Lung (tissue), 12 donors: ENCODE data around the gene REC114. TPM values are rescaled to one million over a fixed set of nuclear protein-coding genes. Genes with fewer than 3 reads are reported as not detected.
"Not testable (repeated sequence)": the region's sequence is repeated elsewhere in the genome, so short reads cannot be mapped to it uniquely, and the experiment has no call there.

Experiments
- ATAC-seq: fragments of 200-7000 bp; cut with Tn5 transposase; one replicate; pipeline ENCODE4 v1.9.1; 2020; ENCODE audit warnings: moderate number of reproducible peaks; ENCODE audit not compliant: insufficient read depth, low FRiP score
- DNase-seq, 3 donors: peaks; one replicate each; pipeline ENCODE4 v3.0.0-alpha.2; 2013 to 2017
- H3K27ac ChIP-seq, 2 donors: one replicate each; pipeline ENCODE4 v1.5.1; 2013; ENCODE audit warnings: mild to moderate bottlenecking in 2 of 2, moderate library complexity in 2 of 2, control low read depth in 1 of 2, inconsistent platforms in 1 of 2, low read depth in 1 of 2, low read length in 1 of 2
- H3K27me3 ChIP-seq, 3 donors: one replicate each; pipeline ENCODE4 v1.5.1; 2013; ENCODE audit warnings: low read length in 2 of 3; ENCODE audit not compliant: control insufficient read depth in 3 of 3, insufficient read depth in 3 of 3
- H3K36me3 ChIP-seq, 4 donors: one replicate each; pipeline ENCODE4 v1.5.1; 2013; ENCODE audit warnings: low read length in 4 of 4, mild to moderate bottlenecking in 1 of 4, moderate library complexity in 1 of 4; ENCODE audit not compliant: control insufficient read depth in 4 of 4, insufficient read depth in 4 of 4
- H3K4me1 ChIP-seq, 5 donors: one replicate each; pipeline ENCODE4 v1.5.1; 2013; ENCODE audit warnings: low read length in 5 of 5, mild to moderate bottlenecking in 2 of 5, moderate library complexity in 1 of 5; ENCODE audit not compliant: control insufficient read depth in 5 of 5, insufficient read depth in 5 of 5
- H3K4me3 ChIP-seq: one replicate; pipeline ENCODE4 v1.5.1; 2013; ENCODE audit warnings: mild to moderate bottlenecking, control low read depth, moderate library complexity
- H3K9ac ChIP-seq, 2 donors: one replicate each; pipeline ENCODE4 v1.5.1; 2013; ENCODE audit warnings: low read length in 2 of 2, control low read depth in 1 of 2; ENCODE audit not compliant: insufficient read depth in 1 of 2
- H3K9me3 ChIP-seq, 4 donors: one replicate each; pipeline ENCODE4 v1.5.1; 2013; ENCODE audit warnings: low read length in 3 of 4, mild to moderate bottlenecking in 1 of 4, moderate library complexity in 1 of 4; ENCODE audit not compliant: control insufficient read depth in 4 of 4, insufficient read depth in 3 of 4
- CTCF ChIP-seq: IDR thresholded peaks from 2 replicates; pipeline ENCODE4 v1.5.1; 2012; ENCODE audit warnings: mild to moderate bottlenecking; ENCODE audit errors: control extremely low read depth, extremely low read depth
- WGBS, 2 donors: extraction: QIAGEN DNeasy Blood & Tissue Kit; methylation state at CpG; one replicate each; pipeline ENCODE4 v1.1.7; 2013; 5-methylcytosine and 5-hydroxymethylcytosine counted together
- polyA plus RNA-seq, 2 donors: library from polyadenylated mRNA; stranded (reverse); fragments of 200-250 nt; gene quantifications; one replicate each; pipeline ENCODE4 v1.2.1, GENCODE V29; 2013
- total RNA-seq, 2 donors: library from RNA; depleted of rRNA in 1 of 2; stranded (reverse); fragments of >200 nt in 1 of 2; gene quantifications; one replicate each; pipeline ENCODE4 v1.2.1, GENCODE V29; 2014 to 2021
- donor health status: control.
- donor health status: control.
- donor health status: Bipolar disorder and iron deficiency.
- donor health status: healthy.
- donor health status: DM: yes; HTN: yes; CAD: no.

The REC114 gene
- total and polyA plus RNA-seq, 4 donors = 0.15 TPM; not detected in 3

- Histone ChIP-seq H3K4me1 (peaks cover 0 to 14% (median 0%) of the 10 kb centered on the region in 5 donors), H3K4me3 (no peak overlapping the region), H3K27me3 (no peaks in the 10 kb centered on the region), H3K27ac (no peak overlapping the region), H3K9ac (no peak overlapping the region), H3K9me3 (no peaks in the 10 kb centered on the region), H3K36me3 (peaks cover 30 to 42% (median 36%) of the 10 kb centered on the region in 4 donors)
- ATAC-seq (no peak), DNase-seq (no peak)
- WGBS, 2 donors = 56 to 58% methylated on average over 1 of the region's 1 CpG
- TF ChIP-seq CTCF = no peak
Measured at GRCh38 chr15:73573037-73573436, 130.1 kb downstream of the REC114 start.

GRCh38 chr15:73573572-73573971 lies 130.6 kb downstream of the REC114 start:
- peaks cover 26 to 42% (median 37%) of the 10 kb centered on the region in 4 donors for H3K36me3 ChIP-seq
- H3K27me3 ChIP-seq = no peaks in the 10 kb centered on the region
- no peak overlapping the region for H3K9ac ChIP-seq
- peaks cover 0 to 14% (median 0%) of the 10 kb centered on the region in 5 donors for H3K4me1 ChIP-seq
- H3K9me3 ChIP-seq = no peaks in the 10 kb centered on the region
- no peak overlapping the region for H3K4me3 ChIP-seq
- DNase-seq (peak; percentile 24 to 72 (median 51)), ATAC-seq (no peak)
- peak overlapping the region in 1 of 2 donors; percentile 64 for H3K27ac ChIP-seq
- WGBS, 2 donors = 46 to 48% methylated on average over 9 of the region's 9 CpGs
- no peak for TF ChIP-seq CTCF

GRCh38 chr15:73575636-73576247 lies 132.8 kb downstream of the REC114 start:
- DNase-seq = no peak
- TF ChIP-seq CTCF = no peak
- H3K27me3 ChIP-seq = no peaks in the 10 kb centered on the region
- H3K9me3 ChIP-seq = no peaks in the 10 kb centered on the region
- WGBS, 2 donors = 50 to 56% methylated on average over 3 of the region's 3 CpGs
- no peak overlapping the region for H3K4me3 ChIP-seq
- ATAC-seq = no peak
- no peak overlapping the region for H3K9ac ChIP-seq
- H3K36me3 ChIP-seq = peaks cover 19 to 33% (median 26%) of the 10 kb centered on the region in 4 donors
- H3K27ac ChIP-seq = peak overlapping the region; percentile 11 to 57
- peaks cover 0 to 11% (median 0%) of the 10 kb centered on the region in 5 donors for H3K4me1 ChIP-seq

- not testable (repeated sequence) for H3K4me1 ChIP-seq, H3K9me3 ChIP-seq, H3K9ac ChIP-seq, DNase-seq, H3K27me3 ChIP-seq, H3K4me3 ChIP-seq, H3K27ac ChIP-seq, ATAC-seq
- peaks cover 23 to 41% (median 25%) of the 10 kb centered on the region in 4 donors for H3K36me3 ChIP-seq
Measured at GRCh38 chr15:73577593-73577992, 134.6 kb downstream of the REC114 start.
